Neutrophil (primary cell): Measurements from ENCODE around the gene UVRAG.

Experiments
- H3K27ac ChIP-seq: fragments of 200-600 bp; sonication (generic); 2 replicates; pipeline ENCODE4 v1.5.1; 2016; ENCODE audit warnings: mild to moderate bottlenecking, moderate library complexity
- H3K27me3 ChIP-seq: fragments of 200-600 bp; sonication (generic); 2 replicates; pipeline ENCODE4 v1.6.0; 2016; ENCODE audit warnings: mild to moderate bottlenecking
- H3K36me3 ChIP-seq: fragments of 200-600 bp; sonication (generic); 2 replicates; pipeline ENCODE4 v1.5.1; 2017
- H3K4me1 ChIP-seq, 2 experiments: fragments of 200-600 bp in 1 of 2; sonication (generic) in 1 of 2; 1 replicate in 1 of 2; 2 replicates in 1 of 2; pipeline versions ENCODE4 v1.5.1 to v1.6.1; 2013 to 2016; ENCODE audit warnings: low read depth in 1 of 2, low read length in 1 of 2, mild to moderate bottlenecking in 1 of 2, moderate library complexity in 1 of 2; ENCODE audit not compliant: control insufficient read depth in 1 of 2, insufficient read depth in 1 of 2
- H3K4me3 ChIP-seq, 2 experiments: fragments of 200-600 bp in 1 of 2; sonication (generic) in 1 of 2; 1 replicate in 1 of 2; 2 replicates in 1 of 2; pipeline ENCODE4 v1.5.1; 2013 to 2016; ENCODE audit warnings: low read depth in 1 of 2, low read length in 1 of 2, mild to moderate bottlenecking in 1 of 2, moderate library complexity in 1 of 2
- H3K9me3 ChIP-seq: fragments of 200-600 bp; sonication (generic); 2 replicates; pipeline ENCODE4 v1.5.1; 2016
- CTCF ChIP-seq: fragments of 200-600 bp; sonication (generic); IDR thresholded peaks from 2 replicates; pipeline ENCODE4 v1.5.1; 2016; ENCODE audit warnings: antibody characterized with exemption

Gene UVRAG

GRCh38 chr11:75800728-75801361 is 14.2 kb upstream of the UVRAG start:
- H3K27me3 ChIP-seq, result no peaks in the 10 kb centered on the region
- H3K9me3 ChIP-seq, result no peaks in the 10 kb centered on the region
- no peak for TF ChIP-seq CTCF
- H3K4me3 ChIP-seq, result no peak overlapping the region
- H3K4me1 ChIP-seq, result no peaks in the 10 kb centered on the region
- H3K27ac ChIP-seq, result peak overlapping the region; percentile 50
- peaks cover 78% of the 10 kb centered on the region for H3K36me3 ChIP-seq

GRCh38 chr11:75801362-75802020 is 13.5 kb upstream of the UVRAG start:
- H3K36me3 ChIP-seq, result peaks cover 71% of the 10 kb centered on the region
- peak overlapping the region; percentile 42 for H3K27ac ChIP-seq
- H3K4me3 ChIP-seq, result no peak overlapping the region
- H3K4me1 ChIP-seq, result no peaks in the 10 kb centered on the region
- no peaks in the 10 kb centered on the region for H3K27me3 ChIP-seq
- no peak for TF ChIP-seq CTCF
- no peaks in the 10 kb centered on the region for H3K9me3 ChIP-seq

GRCh38 chr11:75802021-75802912 is 12.7 kb upstream of the UVRAG start:
- Histone ChIP-seq H3K36me3 (peaks cover 63% of the 10 kb centered on the region), H3K4me3 (no peak overlapping the region), H3K27me3 (no peaks in the 10 kb centered on the region), H3K9me3 (no peaks in the 10 kb centered on the region), H3K4me1 (no peaks in the 10 kb centered on the region), H3K27ac (peak overlapping the region; percentile 42)
- no peak for TF ChIP-seq CTCF

- Histone ChIP-seq H3K36me3 (peaks cover 54% of the 10 kb centered on the region), H3K4me3 (no peak overlapping the region), H3K27ac (peak overlapping the region; percentile 42), H3K27me3 (no peaks in the 10 kb centered on the region), H3K9me3 (no peaks in the 10 kb centered on the region), H3K4me1 (no peaks in the 10 kb centered on the region)
- peak; percentile 90 for TF ChIP-seq CTCF
Measured at GRCh38 chr11:75802913-75803820, 11.8 kb upstream of the UVRAG start.

GRCh38 chr11:75809111-75809510 is 5.9 kb upstream of the UVRAG start:
- no peak for TF ChIP-seq CTCF
- peaks cover 4% of the 10 kb centered on the region for H3K36me3 ChIP-seq
- no peak overlapping the region for H3K27ac ChIP-seq
- no peaks in the 10 kb centered on the region for H3K27me3 ChIP-seq
- peaks cover 17 to 21% of the 10 kb centered on the region in 2 experiments for H3K4me1 ChIP-seq
- H3K4me3 ChIP-seq, result no peak overlapping the region
- H3K9me3 ChIP-seq, result no peaks in the 10 kb centered on the region
